ENCODE measurements around the gene CSF3. TPM values are rescaled to one million over a fixed set of nuclear protein-coding genes. Genes with fewer than 3 reads are reported as not detected.

Gene CSF3
- total and polyA plus RNA-seq, 2 of the 13 experiments (the other 11 are each of a cell fraction or from before 2014, with no cell fraction given), result 0.09 TPM; not detected in 1

- TF ChIP-seq ZNF20 (CRISPR knock-in tag; IDR thresholded peaks at IDR 0.05) (no peak), ZSCAN29 (CRISPR knock-in tag; conservative IDR thresholded peaks at IDR 0.05) (no peak), RARA (CRISPR knock-in tag; IDR thresholded peaks at IDR 0.05) (peak; percentile 93), ZNF761 (CRISPR knock-in tag; conservative IDR thresholded peaks at IDR 0.05) (no peak), ZNF800 (CRISPR knock-in tag; IDR thresholded peaks at IDR 0.05) (no peak), MEIS2 (CRISPR knock-in tag; IDR thresholded peaks at IDR 0.05) (no peak), ZNF816 (CRISPR knock-in tag; IDR thresholded peaks at IDR 0.05; ENCODE audit: borderline replicate concordance) (no peak), GZF1 (CRISPR knock-in tag; IDR thresholded peaks at IDR 0.05) (0 out of 2 replicates have a peak, but pooled peaks have one; percentile 61), MLLT10 (CRISPR knock-in tag; IDR thresholded peaks at IDR 0.05) (no peak), DNMT3B (CRISPR knock-in tag; conservative IDR thresholded peaks at IDR 0.05) (0 out of 2 replicates have a peak, but pooled peaks have one; percentile 66), ZNF264 (CRISPR knock-in tag; IDR thresholded peaks at IDR 0.05) (peak; percentile 55; the same call in 1 of the 2 replicates), TEAD2 (CRISPR knock-in tag; IDR thresholded peaks at IDR 0.05) (no peak), ZNF777 (CRISPR knock-in tag; IDR thresholded peaks at IDR 0.05) (no peak), RBFOX2 (IDR thresholded peaks at IDR 0.05; ENCODE audit: low read depth, low read length) (no peak), ZNF691 (CRISPR knock-in tag; IDR thresholded peaks at IDR 0.05; ENCODE audit: borderline replicate concordance, low read depth) (no peak), ZNF792 (CRISPR knock-in tag; IDR thresholded peaks at IDR 0.05) (no peak), STAG1 (CRISPR knock-in tag; IDR thresholded peaks at IDR 0.05) (no peak), NCOA1 (CRISPR knock-in tag; IDR thresholded peaks at IDR 0.05) (0 out of 2 replicates have a peak, but pooled peaks have one; percentile 19), ZNF646 (CRISPR knock-in tag; IDR thresholded peaks at IDR 0.05) (no peak)
Measured at GRCh38 chr17:40014375-40014980, 762 bp upstream of the CSF3 start (continued).

All from HepG2 (cell line).